Small intestine (tissue), 7 donors: ENCODE results near the gene LSS. TPM values are rescaled to one million over a fixed set of nuclear protein-coding genes. Genes with fewer than 3 reads are reported as not detected.
A peak's percentile ranks its signal among the peaks of the same experiment; 100 is the strongest.
"Not testable (repeated sequence)": the region's sequence is repeated elsewhere in the genome, so short reads cannot be mapped to it uniquely, and the experiment has no call there.

Experiments used
- DNase-seq, 2 donors: peaks; one replicate each; pipeline versions ENCODE4 v3.0.0 to v3.0.0-alpha.2; 2013
- FAIRE-seq: peaks from 2 replicates; lab custom pipeline; 2012; peaks lifted over from hg19 to GRCh38; lab: Jason Lieb, UNC
- H3K27ac ChIP-seq, 3 donors: one replicate each; pipeline ENCODE4 v1.5.1; 2013; ENCODE audit warnings: low read length in 2 of 3, mild to moderate bottlenecking in 2 of 3, control low read depth in 1 of 3, inconsistent platforms in 1 of 3, low read depth in 1 of 3, moderate library complexity in 1 of 3
- H3K27me3 ChIP-seq, 3 donors: one replicate each; pipeline ENCODE4 v1.6.1; 2013; ENCODE audit warnings: low read length in 3 of 3, inconsistent platforms in 1 of 3; ENCODE audit not compliant: control insufficient read depth in 3 of 3, insufficient read depth in 3 of 3
- H3K36me3 ChIP-seq, 3 donors: one replicate each; pipeline ENCODE4 v1.6.1; 2013; ENCODE audit warnings: low read length in 3 of 3, inconsistent platforms in 1 of 3, low read depth in 1 of 3, mild to moderate bottlenecking in 1 of 3, moderate library complexity in 1 of 3; ENCODE audit not compliant: control insufficient read depth in 3 of 3, insufficient read depth in 2 of 3
- H3K4me1 ChIP-seq, 3 donors: one replicate each; pipeline ENCODE4 v1.6.1; 2013; ENCODE audit warnings: low read length in 2 of 3, inconsistent platforms in 1 of 3, low read depth in 1 of 3, mild to moderate bottlenecking in 1 of 3, moderate library complexity in 1 of 3; ENCODE audit not compliant: control insufficient read depth in 3 of 3, insufficient read depth in 2 of 3
- H3K4me3 ChIP-seq, 3 donors: one replicate each; pipeline ENCODE4 v1.5.1; 2013; ENCODE audit warnings: low read length in 3 of 3, control low read depth in 1 of 3, inconsistent platforms in 1 of 3, low read depth in 1 of 3, mild to moderate bottlenecking in 1 of 3, moderate library complexity in 1 of 3
- H3K9me3 ChIP-seq, 2 donors: one replicate each; pipeline ENCODE4 v1.6.1; 2013; ENCODE audit warnings: low read depth in 1 of 2, low read length in 1 of 2; ENCODE audit not compliant: control insufficient read depth in 2 of 2, insufficient read depth in 1 of 2
- WGBS, 3 donors: extraction: QIAGEN DNeasy Blood & Tissue Kit; methylation state at CpG; one replicate each; pipeline ENCODE4 v1.1.7; 2013; 5-methylcytosine and 5-hydroxymethylcytosine counted together
- polyA plus RNA-seq, 4 donors: library from polyadenylated mRNA; stranded (reverse) in 3 of 4; unstranded in 1 of 4; fragments of 200-250 nt in 3 of 4; fragments of 120-200 nt in 1 of 4; gene quantifications; one replicate each; pipeline versions ENCODE4 v1.2.1 to v1.2.3, GENCODE V29; 2013
- donor health status: healthy with polysubstance abuse.
- donor health status: control.
- donor health status: control.
- donor health status: Bipolar disorder and iron deficiency.
- donor health status: healthy.

LSS gene
- polyA plus RNA-seq, 4 donors, result 13.2 to 42.1 (median 26.0) TPM

DNA sequence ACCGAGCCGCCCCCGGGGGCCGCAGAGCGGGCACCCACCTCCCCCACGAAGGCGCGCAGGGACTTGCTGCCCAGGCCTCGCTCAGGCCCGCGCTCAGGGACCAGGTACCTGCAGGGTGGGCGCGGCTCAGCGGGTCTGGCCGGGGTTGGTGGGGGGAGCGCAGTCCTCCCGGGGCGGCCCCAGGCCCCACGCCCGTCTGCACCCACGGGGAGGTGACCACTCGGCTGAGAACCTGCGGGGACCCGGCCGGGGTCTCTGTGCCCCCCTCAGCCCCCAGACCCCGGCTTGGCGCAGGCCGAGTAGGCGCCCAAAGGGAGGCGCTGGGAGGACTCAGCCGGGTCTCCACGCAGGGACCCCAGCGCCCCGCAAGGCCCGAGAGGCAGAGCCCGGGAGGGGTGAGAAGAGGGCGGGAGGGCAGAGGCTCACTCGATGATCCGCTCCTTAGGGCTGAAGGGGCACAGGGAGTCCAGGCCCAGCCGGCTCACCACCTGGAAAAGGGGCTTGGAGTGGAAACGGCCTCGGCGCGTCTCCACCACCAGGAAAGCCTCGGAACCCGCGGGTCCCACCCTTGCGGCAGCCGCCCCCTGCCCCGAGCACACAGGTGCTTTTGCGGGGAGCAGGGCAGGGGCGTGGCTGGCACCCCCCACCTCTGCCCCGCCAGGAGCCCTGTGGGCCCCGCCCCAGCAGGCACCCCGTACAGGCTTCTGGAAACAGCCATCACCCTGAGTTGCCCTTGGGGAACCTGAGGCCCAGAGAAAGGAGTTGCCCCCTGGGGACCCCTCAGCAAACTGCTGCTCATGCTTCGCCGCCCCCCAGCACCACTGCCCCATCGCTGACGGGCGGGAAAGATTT is 82.5 kb downstream of the LSS start:
- DNase-seq, result no peak
- Histone ChIP-seq H3K4me3 (peak overlapping the region in 2 of 3 donors; percentile 22 to 40), H3K27ac (peak overlapping the region in 1 of 3 donors; percentile 75), H3K27me3 (no peaks in the 10 kb centered on the region), H3K4me1 (peaks cover 0 to 24% (median 0%) of the 10 kb centered on the region in 3 donors), H3K9me3 (no peaks in the 10 kb centered on the region), H3K36me3 (peaks cover 0 to 21% (median 0%) of the 10 kb centered on the region in 3 donors)
- FAIRE-seq, result no peak
- 78 to 87% (median 80%) methylated on average over 36 to 60 of the region's 60 CpGs for WGBS, 3 donors

- no peaks in the 10 kb centered on the region for H3K9me3 ChIP-seq
- FAIRE-seq (no peak), DNase-seq (peak in 1 of 2 donors; percentile 65)
- H3K27me3 ChIP-seq, result no peaks in the 10 kb centered on the region
- H3K27ac ChIP-seq, result peak overlapping the region in 1 of 3 donors; percentile 88
- H3K4me3 ChIP-seq, result no peak overlapping the region
- WGBS, 3 donors, result 84 to 92% (median 84%) methylated on average over 41 to 51 of the region's 51 CpGs
- H3K36me3 ChIP-seq, result peaks cover 0 to 21% (median 0%) of the 10 kb centered on the region in 3 donors
- peaks cover 0 to 26% (median 0%) of the 10 kb centered on the region in 3 donors for H3K4me1 ChIP-seq
These were observed 83.3 kb downstream of the LSS start for GRCh38 chr21:46145159-46145839.

DNA sequence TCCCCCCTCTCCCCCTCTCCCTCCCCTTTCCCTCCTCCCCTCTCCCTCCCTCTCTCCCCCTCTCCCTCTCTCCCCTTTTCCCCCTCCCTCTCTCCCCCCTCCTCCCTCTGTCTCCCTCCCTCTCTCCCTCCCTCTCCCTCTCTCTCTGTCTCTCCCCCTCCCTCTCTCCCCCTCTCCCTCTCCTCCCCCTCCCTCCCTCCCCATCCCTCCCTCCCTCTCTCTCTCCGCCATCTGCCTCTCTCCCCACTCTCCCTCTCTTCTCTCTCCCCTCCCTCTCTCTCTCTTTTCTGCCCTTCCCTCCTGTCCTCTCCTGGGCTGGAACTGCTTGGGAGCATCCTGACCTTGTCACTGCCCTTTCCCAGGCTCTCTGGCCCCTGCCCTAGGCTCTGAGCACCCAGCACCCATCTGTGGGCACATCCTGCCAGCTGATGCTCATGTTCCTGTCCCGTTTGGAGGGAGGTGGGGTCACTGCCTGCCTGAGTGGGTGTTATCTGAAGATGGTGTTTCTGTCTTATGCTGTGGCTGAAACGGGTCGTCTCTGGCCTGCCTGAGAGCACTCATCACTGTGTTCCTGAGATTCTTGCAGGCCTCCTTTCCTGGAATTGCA is 84.0 kb downstream of the LSS start:
- Histone ChIP-seq H3K27me3 (no peaks in the 10 kb centered on the region), H3K4me3 (no peak overlapping the region), H3K9me3 (no peaks in the 10 kb centered on the region), H3K27ac (peak overlapping the region in 2 of 3 donors; percentile 14 to 88), H3K4me1 (peaks cover 0 to 26% (median 0%) of the 10 kb centered on the region in 3 donors), H3K36me3 (peaks cover 0 to 24% (median 0%) of the 10 kb centered on the region in 3 donors)
- FAIRE-seq (no peak), DNase-seq (no peak)
- 26 to 46% (median 34%) methylated on average over 4 of the region's 4 CpGs for WGBS, 3 donors

GRCh38 chr21:46142582-46143473 is 85.7 kb downstream of the LSS start:
- no peak for FAIRE-seq

DNA sequence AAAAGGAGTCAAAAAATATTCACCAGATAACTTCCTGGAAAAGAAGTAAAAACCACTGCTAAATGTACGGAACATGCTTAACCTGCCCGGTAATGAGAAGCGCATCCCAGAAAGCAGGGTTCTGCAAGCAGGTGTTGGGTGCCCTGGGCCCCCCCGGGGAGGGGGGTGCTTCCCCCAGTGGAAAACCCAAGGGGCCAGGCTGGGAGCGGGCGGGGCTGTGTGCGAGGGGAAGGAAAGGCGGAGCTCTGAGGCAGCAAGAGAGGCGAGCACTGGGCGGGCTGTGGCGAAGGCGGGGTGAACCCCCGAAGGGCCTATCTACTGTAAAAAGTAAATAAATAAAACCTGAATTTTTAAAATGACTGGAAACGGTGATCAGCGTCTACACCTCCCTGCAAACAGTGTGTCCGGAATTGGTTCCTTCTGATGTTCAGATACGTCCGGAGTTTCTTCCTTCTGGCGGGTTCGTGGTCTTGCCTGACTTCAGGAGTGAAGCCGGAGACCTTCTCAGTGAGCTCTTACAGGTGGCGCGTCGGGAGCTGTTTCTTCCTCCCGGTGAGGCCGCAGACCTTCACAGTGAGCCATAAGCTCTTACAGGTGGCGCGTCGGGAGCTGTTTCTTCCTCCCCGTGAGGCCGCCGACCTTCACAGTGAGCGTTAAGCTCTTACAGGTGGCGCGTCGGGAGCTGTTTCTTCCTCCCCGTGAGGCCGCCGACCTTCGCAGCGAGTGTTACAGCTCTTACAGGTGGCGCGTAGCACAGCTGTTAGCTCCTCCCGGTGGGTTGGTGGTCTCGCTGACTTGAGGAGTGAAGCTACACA is 86.6 kb downstream of the LSS start:
- Histone ChIP-seq H3K36me3 (peaks cover 0 to 24% (median 0%) of the 10 kb centered on the region in 3 donors), H3K27me3 (no peaks in the 10 kb centered on the region), H3K4me3 (no peak overlapping the region), H3K4me1 (peaks cover 0 to 21% (median 0%) of the 10 kb centered on the region in 3 donors), H3K27ac (no peak overlapping the region), H3K9me3 (no peaks in the 10 kb centered on the region)
- no peak for FAIRE-seq
- WGBS, 3 donors, result 89 to 92% (median 92%) methylated on average over 45 of the region's 45 CpGs
- no peak for DNase-seq

More at GRCh38 chr21:46142582-46143473, 85.7 kb downstream of the LSS start:
- H3K9me3 ChIP-seq, result no peaks in the 10 kb centered on the region
- H3K4me3 ChIP-seq, result no peak overlapping the region
- H3K27me3 ChIP-seq, result no peaks in the 10 kb centered on the region
- peaks cover 0 to 26% (median 0%) of the 10 kb centered on the region in 3 donors for H3K4me1 ChIP-seq
- H3K27ac ChIP-seq, result no peak overlapping the region
- DNase-seq, result no peak
- H3K36me3 ChIP-seq, result peaks cover 0 to 22% (median 0%) of the 10 kb centered on the region in 3 donors
- WGBS, 3 donors, result 74 to 81% (median 78%) methylated on average over 21 of the region's 21 CpGs

DNA sequence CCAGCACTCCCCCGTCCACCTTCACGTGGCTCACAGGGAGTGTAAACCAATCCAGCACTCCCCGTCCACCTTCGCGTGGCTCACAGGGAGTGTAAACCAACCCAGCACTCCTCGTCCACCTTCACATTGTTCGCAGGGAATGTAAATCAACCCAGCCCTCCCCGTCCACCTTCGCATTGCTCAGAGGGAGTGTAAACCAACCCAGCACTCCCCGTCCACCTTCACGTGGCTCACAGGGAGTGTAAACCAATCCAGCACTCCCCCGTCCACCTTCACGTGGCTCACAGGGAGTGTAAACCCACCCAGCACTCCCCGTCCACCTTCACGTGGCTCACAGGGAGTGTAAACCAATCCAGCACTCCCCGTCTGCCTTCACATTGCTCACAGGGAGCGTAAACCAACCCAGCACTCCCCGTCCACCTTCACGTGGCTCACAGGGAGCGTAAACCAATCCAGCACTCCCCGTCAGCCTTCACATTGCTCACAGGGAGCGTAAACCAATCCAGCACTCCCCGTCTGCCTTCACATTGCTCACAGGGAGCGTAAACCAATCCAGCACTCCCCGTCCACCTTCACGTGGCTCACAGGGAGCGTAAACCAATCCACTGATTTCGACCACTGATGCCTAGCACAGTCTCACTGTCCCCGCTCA is 88.1 kb downstream of the LSS start:
- H3K27me3 ChIP-seq, FAIRE-seq, H3K4me3 ChIP-seq, H3K27ac ChIP-seq, H3K9me3 ChIP-seq: not testable (repeated sequence)
- peaks cover 0 to 18% (median 0%) of the 10 kb centered on the region in 3 donors for H3K4me1 ChIP-seq
- peak; percentile 11 to 47 for DNase-seq
- 20 to 57% (median 33%) methylated on average over 29 of the region's 29 CpGs for WGBS, 3 donors
- peaks cover 0 to 24% (median 0%) of the 10 kb centered on the region in 3 donors for H3K36me3 ChIP-seq

DNA sequence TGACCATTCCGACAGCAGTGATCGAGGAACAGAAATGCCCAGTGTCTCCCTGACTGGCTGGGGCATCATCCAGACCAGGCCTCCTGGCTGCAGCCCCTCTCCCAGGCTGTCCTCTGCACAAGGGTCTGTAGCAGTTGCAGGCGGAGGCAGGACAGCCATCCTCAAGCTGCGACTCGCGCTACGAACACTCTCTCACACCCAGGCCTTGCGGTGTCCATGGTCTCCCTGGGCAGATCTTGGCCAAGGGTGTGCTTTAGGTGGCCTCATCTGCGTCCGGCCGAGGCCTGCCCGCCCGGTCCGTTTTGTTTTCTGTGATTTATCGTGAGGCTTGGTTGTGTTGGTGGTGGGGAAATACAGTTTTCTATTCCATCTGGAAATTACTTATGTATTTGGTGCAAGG is 88.9 kb downstream of the LSS start:
- FAIRE-seq, result no peak
- Histone ChIP-seq H3K4me1 (peaks cover 0 to 11% (median 0%) of the 10 kb centered on the region in 3 donors), H3K27ac (no peak overlapping the region), H3K27me3 (no peaks in the 10 kb centered on the region), H3K9me3 (no peaks in the 10 kb centered on the region), H3K36me3 (peaks cover 0 to 20% (median 0%) of the 10 kb centered on the region in 3 donors), H3K4me3 (no peak overlapping the region)
- no peak for DNase-seq
- WGBS, 3 donors, result 87 to 90% (median 89%) methylated on average over 15 of the region's 15 CpGs
